B cell (primary cell): ENCODE measurements around the gene ZNF662. TPM values are rescaled to one million over a fixed set of nuclear protein-coding genes. Genes with fewer than 3 reads are reported as not detected.

ENCODE experiments used
- ATAC-seq: fragments of 200-7000 bp; cut with Tn5 transposase; one replicate; pipeline ENCODE4 v1.10.0; 2021; ENCODE audit warnings: low read depth, mild to moderate bottlenecking, moderate number of reproducible peaks, moderate library complexity
- CTCF ChIA-PET: fragments of 350-600 bp; sonication (Branson Sonifier 250); formaldehyde crosslinking; loops from one replicate; lab custom pipeline; 2021; ENCODE audit warnings: antibody characterized with exemption, inconsistent platforms; lab: Charles Lee
- POLR2A ChIA-PET: fragments of 350-600 bp; sonication (Branson Sonifier 250); formaldehyde crosslinking; loops from one replicate; lab custom pipeline; 2021; ENCODE audit warnings: antibody characterized with exemption; lab: Charles Lee
- DNase-seq: peaks from one replicate; pipeline ENCODE4 v3.0.0; 2013
- H2AFZ ChIP-seq: 2 replicates; pipeline ENCODE4 v1.6.1; 2012; ENCODE audit warnings: mild to moderate bottlenecking, low read depth, low read length; ENCODE audit not compliant: insufficient read depth, poor library complexity, severe bottlenecking
- H3K27ac ChIP-seq, 2 donors: 1 replicate in 1 of 2; 2 replicates in 1 of 2; pipeline ENCODE4 v1.5.1; 2012 to 2013; ENCODE audit warnings: low read length in 2 of 2, mild to moderate bottlenecking in 2 of 2, moderate library complexity in 1 of 2
- H3K27me3 ChIP-seq, 4 experiments: fragments of 200-600 bp in 1 of 4; sonication (generic) in 1 of 4; replicated peaks in 1 of 4; 1 replicate in 2 of 4; 2 replicates in 2 of 4; pipeline versions ENCODE4 v1.6.1 to v1.7.0; 2013 to 2016; ENCODE audit warnings: low read length in 3 of 4, mild to moderate bottlenecking in 2 of 4, mixed read lengths in 1 of 4, moderate library complexity in 1 of 4; ENCODE audit not compliant: insufficient read depth in 4 of 4, control insufficient read depth in 3 of 4; ENCODE audit errors: control extremely low read depth in 1 of 4
- H3K36me3 ChIP-seq, 2 experiments: replicated peaks in 1 of 2; 1 replicate in 1 of 2; 2 replicates in 1 of 2; pipeline versions ENCODE4 v1.6.1 to v1.7.1; 2013; ENCODE audit warnings: low read length in 1 of 2; ENCODE audit not compliant: insufficient read depth in 2 of 2, control insufficient read depth in 1 of 2; ENCODE audit errors: control extremely low read depth in 1 of 2, extremely low read depth in 1 of 2
- H3K4me1 ChIP-seq, 2 donors: fragments of 200-600 bp in 1 of 2; sonication (generic) in 1 of 2; 1 replicate in 1 of 2; 2 replicates in 1 of 2; pipeline versions ENCODE4 v1.5.1 to v1.6.1; 2013 to 2017; ENCODE audit warnings: low read length in 2 of 2; ENCODE audit not compliant: control insufficient read depth in 2 of 2, insufficient read depth in 2 of 2
- H3K4me2 ChIP-seq: replicated peaks from 2 replicates; pipeline ENCODE3; 2012; ENCODE audit warnings: mild to moderate bottlenecking, low read depth, low read length; ENCODE audit not compliant: poor library complexity, severe bottlenecking
- H3K4me3 ChIP-seq, 5 experiments: fragments of 200-600 bp in 1 of 5; sonication (generic) in 1 of 5; 1 replicate in 3 of 5; 2 replicates in 2 of 5; pipeline versions ENCODE4 v1.5.1 to v1.7.0; 2011 to 2016; ENCODE audit warnings: low read length in 4 of 5, mild to moderate bottlenecking in 4 of 5, low read depth in 2 of 5, control low read depth in 1 of 5, moderate library complexity in 1 of 5; ENCODE audit not compliant: insufficient read depth in 1 of 5; ENCODE audit errors: control extremely low read depth in 1 of 5, extremely low read depth in 1 of 5
- H3K79me2 ChIP-seq: fragments of 200-600 bp; sonication (generic); one replicate; pipeline ENCODE4 v1.6.0; 2016; ENCODE audit warnings: low read length; ENCODE audit not compliant: control insufficient read depth, insufficient read depth
- H3K9ac ChIP-seq: fragments of 200-600 bp; sonication (generic); 2 replicates; pipeline ENCODE4 v1.6.1; 2017; ENCODE audit warnings: mild to moderate bottlenecking, low read length, moderate library complexity
- H3K9me3 ChIP-seq, 3 donors: one replicate each; pipeline versions ENCODE4 v1.6.1 to v1.7.1; 2013; ENCODE audit warnings: low read length in 2 of 3; ENCODE audit not compliant: control insufficient read depth in 2 of 3, insufficient read depth in 1 of 3; ENCODE audit errors: control extremely low read depth in 1 of 3
- H4K20me1 ChIP-seq: 2 replicates; pipeline ENCODE4 v1.6.0; 2012; ENCODE audit warnings: mild to moderate bottlenecking, low read length; ENCODE audit not compliant: insufficient read depth, control insufficient read depth, poor library complexity, severe bottlenecking
- H3K27ac Mint-ChIP-seq: one replicate; pipeline ENCODE4 v1.8.0; 2021; ENCODE audit warnings: mixed read lengths
- H3K27me3 Mint-ChIP-seq: one replicate; pipeline ENCODE4 v1.8.0; 2021; ENCODE audit warnings: mixed read lengths
- H3K4me1 Mint-ChIP-seq: one replicate; pipeline ENCODE4 v1.8.0; 2021; ENCODE audit warnings: mixed read lengths
- H3K4me3 Mint-ChIP-seq: one replicate; pipeline ENCODE4 v1.8.0; 2021; ENCODE audit warnings: mixed read lengths
- H3K9me3 Mint-ChIP-seq: one replicate; pipeline ENCODE4 v1.8.0; 2022; ENCODE audit warnings: mixed read lengths; ENCODE audit not compliant: insufficient read depth
- CTCF ChIP-seq: fragments of 200-600 bp; IDR thresholded peaks from one replicate; pipeline ENCODE4 v1.8.0; 2022; ENCODE audit warnings: antibody characterized with exemption, mild to moderate bottlenecking
- EZH2 ChIP-seq: IDR thresholded peaks from 2 replicates; pipeline ENCODE4 v1.6.1; 2012; ENCODE audit warnings: borderline replicate concordance, low read depth, mild to moderate bottlenecking, moderate library complexity, low read length; ENCODE audit not compliant: insufficient read depth, poor library complexity, severe bottlenecking
- WGBS: methylation state at CpG from one replicate; pipeline ENCODE4 v1.1.5; 2013; ENCODE audit warnings: missing lambda C conversion rate; ENCODE audit not compliant: insufficient coverage; 5-methylcytosine and 5-hydroxymethylcytosine counted together
- intact Hi-C: fragments of 100-400 bp; cut with micrococcal nuclease; formaldehyde crosslinking; loops from one replicate; pipeline ENCODE4 v1.10.0; 2022
- polyA plus RNA-seq: library from polyadenylated mRNA; depleted of rRNA; stranded (reverse); fragments of >200 nt; gene quantifications from 2 replicates; pipeline ENCODE4 v1.2.3, GENCODE V29; 2012
- total RNA-seq, 2 donors: library from RNA; stranded (reverse); fragments of 120-200 nt in 1 of 2; gene quantifications; 1 replicate in 1 of 2; 2 replicates in 1 of 2; pipeline versions ENCODE4 v1.2.3 to v1.2.4, GENCODE V29; 2013 to 2022

Gene ZNF662
- total and polyA plus RNA-seq, 2 donors (not counting 1 experiment from before 2014, with no cell fraction given) = 0.12 to 0.42 TPM

- no peak overlapping the region for H3K27ac ChIP-seq
- ATAC-seq = no peak
- H3K79me2 ChIP-seq = no peaks in the 10 kb centered on the region
- TF ChIP-seq EZH2 (no peak), CTCF (no peak)
- H3K9me3 ChIP-seq = no peaks in the 10 kb centered on the region
- H3K27me3 ChIP-seq = no peaks in the 10 kb centered on the region
- POLR2A ChIA-PET = no interaction called here
- no peak for DNase-seq
- intact Hi-C loops = no loop called here
- peaks cover 10 to 14% of the 10 kb centered on the region in 2 donors for H3K4me1 ChIP-seq
- no peak overlapping the region for H3K9ac ChIP-seq
- no peak overlapping the region for H3K4me3 ChIP-seq
- peaks cover 7% of the 10 kb centered on the region for H3K4me1 Mint-ChIP-seq
- WGBS = 88% methylated on average over 4 of the region's 7 CpGs
- no peaks in the 10 kb centered on the region for H4K20me1 ChIP-seq
- H3K4me2 ChIP-seq = no peak overlapping the region
- CTCF ChIA-PET = interaction anchor here (1.5 to 3.5 kb wide), 3 partner anchors 38 to 97 kb away, joined by 5 to 22 read pairs (median 18); no protein-coding TSS in a partner anchor
- no peak overlapping the region for H3K4me3 Mint-ChIP-seq
- no peak overlapping the region for H2AFZ ChIP-seq
- H3K9me3 Mint-ChIP-seq = no peaks in the 10 kb centered on the region
- no peaks in the 10 kb centered on the region for H3K36me3 ChIP-seq
- peaks cover 7% of the 10 kb centered on the region for H3K27me3 Mint-ChIP-seq
- H3K27ac Mint-ChIP-seq = no peak overlapping the region
Measured at GRCh38 chr3:42876940-42877720, 28.8 kb upstream of the ZNF662 start.

GRCh38 chr3:42877881-42878280 lies 28.1 kb upstream of the ZNF662 start:
- Mint-ChIP-seq H3K9me3 (no peaks in the 10 kb centered on the region), H3K27me3 (no peaks in the 10 kb centered on the region), H3K4me3 (no peak overlapping the region), H3K4me1 (peaks cover 7% of the 10 kb centered on the region), H3K27ac (no peak overlapping the region)
- Histone ChIP-seq H3K27ac (no peak overlapping the region), H3K4me1 (peaks cover 10 to 14% of the 10 kb centered on the region in 2 donors), H3K9me3 (no peaks in the 10 kb centered on the region), H3K9ac (no peak overlapping the region), H3K36me3 (no peaks in the 10 kb centered on the region), H3K4me3 (no peak overlapping the region), H4K20me1 (no peaks in the 10 kb centered on the region), H2AFZ (no peak overlapping the region), H3K27me3 (no peaks in the 10 kb centered on the region), H3K79me2 (no peaks in the 10 kb centered on the region), H3K4me2 (no peak overlapping the region)
- ChIA-PET POLR2A (no interaction called here), CTCF (interaction anchor here (1.5 to 3.5 kb wide), 4 partner anchors 39 to 98 kb away, joined by 5 to 22 read pairs (median 16); no protein-coding TSS in a partner anchor)
- no CpG with 5 or more reads among the region's 2 CpGs for WGBS
- intact Hi-C loops = no loop called here
- TF ChIP-seq EZH2 = no peak
- TF ChIP-seq CTCF = no peak
- no peak for ATAC-seq
- no peak for DNase-seq
